H9 (cell line): ENCODE results near the gene CSMD2. TPM values are rescaled to one million over a fixed set of nuclear protein-coding genes. Genes with fewer than 3 reads are reported as not detected.

Experiments used
- DNase-seq: peaks from one replicate; pipeline ENCODE4 v3.0.0-alpha.2; 2017
- H2AFZ ChIP-seq: one replicate; pipeline ENCODE4 v1.6.1; 2013; ENCODE audit warnings: mild to moderate bottlenecking, low read length, control low read depth, moderate library complexity
- H2AK5ac ChIP-seq: 2 replicates; pipeline ENCODE4 v1.6.1; 2013; ENCODE audit warnings: low read length, control low read depth, mixed read lengths; ENCODE audit not compliant: insufficient read length
- H2BK120ac ChIP-seq: one replicate; pipeline ENCODE4 v1.6.1; 2013; ENCODE audit warnings: low read depth, mild to moderate bottlenecking, low read length, control low read depth, inconsistent platforms; ENCODE audit not compliant: poor library complexity, severe bottlenecking
- H2BK12ac ChIP-seq: 2 replicates; pipeline ENCODE4 v1.6.1; 2013; ENCODE audit warnings: low read length, control low read depth, mixed read lengths, low read depth; ENCODE audit not compliant: insufficient read length
- H2BK15ac ChIP-seq: 2 replicates; pipeline ENCODE4 v1.6.1; 2013; ENCODE audit warnings: low read depth, low read length, control low read depth
- H2BK20ac ChIP-seq: one replicate; pipeline ENCODE4 v1.6.1; 2013; ENCODE audit warnings: low read depth, mild to moderate bottlenecking, low read length, control low read depth, inconsistent platforms; ENCODE audit not compliant: poor library complexity, severe bottlenecking
- H2BK5ac ChIP-seq: 2 replicates; pipeline ENCODE4 v1.6.1; 2013; ENCODE audit warnings: low read length, control low read depth, mixed read lengths; ENCODE audit not compliant: insufficient read length
- H3K14ac ChIP-seq: 2 replicates; pipeline ENCODE4 v1.6.1; 2013; ENCODE audit warnings: low read length, control low read depth; ENCODE audit not compliant: insufficient read depth
- H3K18ac ChIP-seq: 2 replicates; pipeline ENCODE4 v1.6.1; 2013; ENCODE audit warnings: low read depth, mild to moderate bottlenecking, mixed read lengths, low read length, control low read depth; ENCODE audit not compliant: insufficient read length
- H3K23ac ChIP-seq: 2 replicates; pipeline ENCODE4 v1.6.1; 2013; ENCODE audit warnings: low read length, control low read depth, mixed read lengths, low read depth; ENCODE audit not compliant: insufficient read length
- H3K23me2 ChIP-seq: 2 replicates; pipeline ENCODE4 v1.6.1; 2013; ENCODE audit warnings: low read depth, mild to moderate bottlenecking, mixed read lengths, low read length, control low read depth; ENCODE audit not compliant: insufficient read length, poor library complexity, severe bottlenecking
- H3K27ac ChIP-seq: 2 replicates; pipeline ENCODE4 v1.5.1; 2013; ENCODE audit warnings: low read length, control low read depth, mixed read lengths, low read depth; ENCODE audit not compliant: insufficient read length
- H3K27me3 ChIP-seq: 2 replicates; pipeline ENCODE4 v1.6.1; 2013; ENCODE audit warnings: low read length, control low read depth, inconsistent platforms; ENCODE audit not compliant: insufficient read depth
- H3K4ac ChIP-seq: 2 replicates; pipeline ENCODE4 v1.6.1; 2013; ENCODE audit warnings: low read depth, mild to moderate bottlenecking, control low read depth, inconsistent platforms, low read length, moderate library complexity
- H3K4me1 ChIP-seq: 2 replicates; pipeline ENCODE4 v1.6.1; 2013; ENCODE audit warnings: low read length, control low read depth, inconsistent platforms; ENCODE audit not compliant: insufficient read depth
- H3K4me2 ChIP-seq: 2 replicates; pipeline ENCODE4 v1.6.1; 2013; ENCODE audit warnings: low read length, control low read depth, mixed read lengths; ENCODE audit not compliant: insufficient read length, insufficient read depth
- H3K56ac ChIP-seq: 2 replicates; pipeline ENCODE4 v1.6.1; 2013; ENCODE audit warnings: low read depth, mild to moderate bottlenecking, mixed read lengths, low read length, control low read depth; ENCODE audit not compliant: insufficient read length
- H3K79me1 ChIP-seq: 2 replicates; pipeline ENCODE4 v1.6.1; 2013; ENCODE audit warnings: low read depth, mild to moderate bottlenecking, moderate library complexity, low read length, control low read depth, inconsistent platforms; ENCODE audit not compliant: insufficient read depth, poor library complexity, severe bottlenecking
- H3K79me2 ChIP-seq: 2 replicates; pipeline ENCODE4 v1.6.1; 2013; ENCODE audit warnings: low read length, control low read depth, inconsistent platforms; ENCODE audit not compliant: insufficient read depth
- H3K9ac ChIP-seq: 2 replicates; pipeline ENCODE4 v1.6.1; 2013; ENCODE audit warnings: low read length, control low read depth, mixed read lengths; ENCODE audit not compliant: insufficient read length; ENCODE audit errors: extremely low read depth
- H3K9me3 ChIP-seq: one replicate; pipeline ENCODE4 v1.6.1; 2013; ENCODE audit warnings: low read depth, low read length, inconsistent platforms; ENCODE audit not compliant: control insufficient read depth
- H3T11ph ChIP-seq: one replicate; pipeline ENCODE4 v1.6.1; 2013; ENCODE audit warnings: mild to moderate bottlenecking, low read length, control low read depth, inconsistent platforms
- H4K20me1 ChIP-seq: one replicate; pipeline ENCODE4 v1.6.1; 2013; ENCODE audit not compliant: control insufficient read depth, insufficient read length, insufficient read depth
- H4K5ac ChIP-seq: 2 replicates; pipeline ENCODE4 v1.6.1; 2013; ENCODE audit warnings: low read depth, mild to moderate bottlenecking, mixed read lengths, low read length, control low read depth; ENCODE audit not compliant: insufficient read length
- H4K8ac ChIP-seq: replicated peaks from 2 replicates; pipeline ENCODE4 v1.6.1; 2013; ENCODE audit warnings: low read length, control low read depth, mixed read lengths, low read depth; ENCODE audit not compliant: insufficient read length
- H4K91ac ChIP-seq: 2 replicates; pipeline ENCODE4 v1.6.1; 2013; ENCODE audit warnings: low read depth, mild to moderate bottlenecking, moderate library complexity, mixed read lengths, low read length, control low read depth; ENCODE audit not compliant: insufficient read length
- H3K27ac Mint-ChIP-seq, 3 experiments: 2 replicates in 2 of 3; 3 replicates in 1 of 3; pipeline ENCODE4 v1.8.0; 2020 to 2021; ENCODE audit warnings: mixed read lengths in 3 of 3, mild to moderate bottlenecking in 1 of 3, moderate library complexity in 1 of 3
- H3K27me3 Mint-ChIP-seq: 2 replicates; pipeline ENCODE4 v1.8.0; 2021; ENCODE audit warnings: low read depth, mild to moderate bottlenecking, moderate library complexity, mixed read lengths
- H3K36me3 Mint-ChIP-seq, 3 experiments: 2 replicates in 2 of 3; 3 replicates in 1 of 3; pipeline ENCODE4 v1.8.0; 2020 to 2021; ENCODE audit warnings: low read depth in 3 of 3, mixed read lengths in 3 of 3; ENCODE audit not compliant: insufficient read depth in 1 of 3
- H3K4me1 Mint-ChIP-seq, 2 experiments: 2 replicates each; pipeline ENCODE4 v1.8.0; 2020; ENCODE audit warnings: mixed read lengths in 2 of 2
- H3K4me3 Mint-ChIP-seq, 2 experiments: 2 replicates in 1 of 2; 3 replicates in 1 of 2; pipeline ENCODE4 v1.8.0; 2020 to 2021; ENCODE audit warnings: mild to moderate bottlenecking in 2 of 2, mixed read lengths in 2 of 2, moderate library complexity in 1 of 2
- H3K9me3 Mint-ChIP-seq, 2 experiments: 2 replicates in 1 of 2; 3 replicates in 1 of 2; pipeline ENCODE4 v1.8.0; 2020; ENCODE audit warnings: mild to moderate bottlenecking in 2 of 2, mixed read lengths in 2 of 2, moderate library complexity in 1 of 2
- CTCF ChIP-seq: fragments of 200-600 bp; sonication (generic); conservative IDR thresholded peaks from 3 replicates; pipeline ENCODE4 v1.8.0; 2021; ENCODE audit warnings: antibody characterized with exemption, mild to moderate bottlenecking
- WGBS: extraction: QIAGEN DNeasy Blood & Tissue Kit; methylation state at CpG from one replicate; pipeline ENCODE4 v1.1.7; 2013; ENCODE audit warnings: missing lambda C conversion rate, low lambda C conversion rate, mixed read lengths; ENCODE audit not compliant: insufficient read length; ENCODE audit errors: extremely low coverage; 5-methylcytosine and 5-hydroxymethylcytosine counted together
- total RNA-seq: library from RNA; stranded (reverse); gene quantifications from 2 replicates; pipeline ENCODE4 v1.2.1, GENCODE V29; 2021

CSMD2 gene
- total RNA-seq, 1 experiment from 2014 or later: 6.4 TPM

GRCh38 chr1:33960188-33960895, 204.7 kb downstream of the CSMD2 start:
- no CpG with 5 or more reads among the region's 9 CpGs for WGBS
- Histone ChIP-seq H3K9me3 (no peaks in the 10 kb centered on the region), H4K91ac (no peak overlapping the region), H2BK120ac (no peak overlapping the region), H3K79me1 (no peaks in the 10 kb centered on the region), H3K4me1 (no peaks in the 10 kb centered on the region), H2BK5ac (no peak overlapping the region), H3K27me3 (no peaks in the 10 kb centered on the region), H4K8ac (no peak overlapping the region), H3K14ac (no peak overlapping the region), H3K79me2 (no peaks in the 10 kb centered on the region), H2AFZ (no peak overlapping the region), H2BK12ac (no peak overlapping the region), H3K9ac (no peak overlapping the region), H3K18ac (no peak overlapping the region), H3T11ph (no peak overlapping the region), H4K20me1 (no peaks in the 10 kb centered on the region), H3K27ac (no peak overlapping the region), H2BK20ac (no peak overlapping the region), H4K5ac (no peak overlapping the region), H3K4ac (no peak overlapping the region), H2BK15ac (no peak overlapping the region), H2AK5ac (no peak overlapping the region), H3K56ac (no peak overlapping the region), H3K4me2 (no peak overlapping the region), H3K23ac (no peak overlapping the region), H3K23me2 (no peaks in the 10 kb centered on the region)
- no peaks in the 10 kb centered on the region; a peak in 1 of 7 replicates for H3K36me3 Mint-ChIP-seq
- DNase-seq: no peak
- peaks cover 8% of the 10 kb centered on the region in 2 experiments for H3K4me1 Mint-ChIP-seq
- no peaks in the 10 kb centered on the region for H3K27me3 Mint-ChIP-seq
- no peak for TF ChIP-seq CTCF
- peak overlapping the region in 1 of 3 experiments; percentile 16; a peak in 1 of 7 replicates for H3K27ac Mint-ChIP-seq
- H3K9me3 Mint-ChIP-seq: no peaks in the 10 kb centered on the region
- peak overlapping the region in 1 of 2 experiments; percentile 49; a peak in 1 of 5 replicates for H3K4me3 Mint-ChIP-seq
